GM23248 (cell line): ENCODE measurements around the gene P4HA2.

Source experiments
- EZH2 ChIP-seq: fragments of 200-600 bp; sonication (generic); IDR thresholded peaks from 2 replicates; pipeline ENCODE4 v1.6.1; 2018; ENCODE audit warnings: antibody characterized with exemption, mild to moderate bottlenecking; ENCODE audit not compliant: insufficient read depth, poor library complexity, severe bottlenecking
- EZH2phosphoT487 ChIP-seq: fragments of 200-600 bp; sonication (generic); IDR thresholded peaks from 2 replicates; pipeline ENCODE4 v1.6.1; 2018; ENCODE audit warnings: antibody characterized with exemption, moderate library complexity, mild to moderate bottlenecking, low read depth; ENCODE audit not compliant: insufficient read depth

DNA sequence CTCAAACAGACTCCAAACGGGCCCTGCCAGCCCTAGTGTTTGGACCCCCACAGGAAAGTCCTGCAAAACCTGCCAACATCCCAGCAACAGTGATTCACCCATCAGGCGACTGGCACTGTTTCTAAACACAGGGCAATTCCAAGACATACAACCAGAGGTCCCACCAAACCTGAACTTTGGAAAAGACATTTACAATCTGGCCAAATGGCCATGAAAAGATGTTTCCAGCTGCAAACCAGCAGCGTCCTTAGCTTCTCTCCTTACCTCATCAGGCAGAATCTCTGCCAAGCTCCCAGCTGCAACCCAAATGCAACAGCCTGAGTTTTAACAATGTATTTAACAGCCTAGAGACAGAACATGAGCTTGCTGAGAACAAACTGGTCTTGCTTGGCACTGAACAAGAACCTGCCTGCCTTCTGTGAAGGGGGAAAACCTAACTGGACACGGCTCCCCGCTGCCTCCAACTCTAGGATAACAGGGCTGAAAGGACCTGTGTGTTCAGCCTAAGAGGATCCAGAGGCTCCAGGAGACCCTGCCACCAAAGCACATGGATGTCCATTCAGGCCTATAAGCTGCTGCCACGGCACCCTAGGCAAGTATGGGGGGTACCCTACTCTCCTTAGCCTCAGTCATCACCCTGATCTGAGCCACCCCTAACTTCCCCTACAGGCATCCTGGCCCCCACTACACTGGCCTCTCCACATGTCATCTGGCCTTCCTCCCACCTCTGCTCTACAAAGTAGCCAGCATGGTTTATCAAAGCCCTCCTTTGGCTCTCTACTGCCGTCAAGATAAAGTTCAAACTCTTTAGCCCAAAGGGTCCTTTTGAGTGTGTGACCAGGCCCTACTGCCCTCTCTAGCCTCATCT lies 5.6 kb downstream of the P4HA2 start:
- TF ChIP-seq EZH2phosphoT487: no peak
- no peak for TF ChIP-seq EZH2
